A549 (cell line): ENCODE results near the gene CPZ. TPM values are rescaled to one million over a fixed set of nuclear protein-coding genes. Genes with fewer than 3 reads are reported as not detected.
"Not testable (repeated sequence)": the region's sequence is repeated elsewhere in the genome, so short reads cannot be mapped to it uniquely, and the experiment has no call there.

Experiments
- ATAC-seq, 2 experiments: fragments of 200-7000 bp in 1 of 2; fragments of >200 bp in 1 of 2; cut with Nextera tagmentation in 1 of 2; cut with Tn5 transposase in 1 of 2; 3 replicates each; pipeline versions ENCODE4 v1.8.0 to v1.9.1; 2018 to 2020; ENCODE audit warnings: mild to moderate bottlenecking in 1 of 2, moderate library complexity in 1 of 2
- CTCF ChIA-PET: fragments of 300-600 bp; sonication (Branson Sonifier 250); formaldehyde crosslinking; extraction: SDS; loops from one replicate; lab custom pipeline; 2021; ENCODE audit warnings: antibody characterized with exemption, inconsistent platforms; lab: Yijun Ruan, JAX
- POLR2A ChIA-PET: fragments of 350-600 bp; formaldehyde crosslinking; extraction: SDS; loops from one replicate; lab custom pipeline; 2021; ENCODE audit warnings: antibody characterized with exemption, inconsistent platforms; lab: Yijun Ruan, JAX
- DNase-seq, 2 experiments: peaks; one replicate each; pipeline versions ENCODE4 v3.0.0 to v3.0.0-alpha.2; 2011 to 2016; ENCODE audit warnings: low read depth in 1 of 2, low spot score in 1 of 2
- FAIRE-seq: peaks from 2 replicates; lab custom pipeline; 2011; peaks lifted over from hg19 to GRCh38; lab: Jason Lieb, UNC
- H3K27ac ChIP-seq, 2 experiments: fragments of >200 bp; sonication (Bioruptor Twin); formaldehyde crosslinking; 3 replicates each; pipeline ENCODE4 v1.5.1; 2016 to 2017
- H3K4me1 ChIP-seq: fragments of >200 bp; sonication (Bioruptor Twin); formaldehyde crosslinking; 3 replicates; pipeline ENCODE4 v1.6.1; 2016
- H3K4me2 ChIP-seq: fragments of >200 bp; sonication (Bioruptor Twin); formaldehyde crosslinking; 3 replicates; pipeline ENCODE4 v1.6.1; 2016
- H3K4me3 ChIP-seq: fragments of >200 bp; sonication (Bioruptor Twin); formaldehyde crosslinking; 3 replicates; pipeline ENCODE4 v1.5.1; 2016
- H3K9me3 ChIP-seq: fragments of >200 bp; sonication (Bioruptor Twin); formaldehyde crosslinking; 3 replicates; pipeline ENCODE4 v1.6.1; 2016
- CEBPB ChIP-seq, 2 experiments: fragments of >200 bp in 1 of 2; sonication (Bioruptor Twin) in 1 of 2; formaldehyde crosslinking in 1 of 2; IDR thresholded peaks; 2 replicates each; pipeline ENCODE4 v1.6.1; 2012 to 2016
- EHF ChIP-seq: fragments of 250-450 bp; sonication (Bioruptor Pico); IDR thresholded peaks from 2 replicates; pipeline ENCODE4 v1.5.0; 2020; ENCODE audit warnings: mild to moderate bottlenecking
- EHMT2 ChIP-seq: fragments of 200-600 bp; sonication (generic); IDR thresholded peaks from 2 replicates; pipeline ENCODE4 v1.6.1; 2016; ENCODE audit warnings: antibody characterized with exemption, low read depth, mild to moderate bottlenecking, moderate library complexity
- FOXS1 ChIP-seq: fragments of 250-450 bp; sonication (Bioruptor Pico); IDR thresholded peaks from 2 replicates; pipeline ENCODE4 v1.5.0; 2020; ENCODE audit warnings: mild to moderate bottlenecking, moderate library complexity
- HEYL ChIP-seq: fragments of 250-450 bp; sonication (Bioruptor Pico); IDR thresholded peaks from 2 replicates; pipeline ENCODE4 v1.8.0; 2021; ENCODE audit warnings: mild to moderate bottlenecking, moderate library complexity
- JUNB ChIP-seq: fragments of >200 bp; sonication (Bioruptor Twin); formaldehyde crosslinking; IDR thresholded peaks from 2 replicates; pipeline ENCODE4 v1.6.1; 2016
- ZFP36 ChIP-seq: fragments of 450-650 bp; IDR thresholded peaks from 2 replicates; pipeline ENCODE4 v1.6.1; 2014; ENCODE audit warnings: borderline replicate concordance; ENCODE audit not compliant: partially characterized antibody
- ZSCAN20 ChIP-seq: fragments of 250-450 bp; sonication (Bioruptor Pico); IDR thresholded peaks from 2 replicates; pipeline ENCODE4 v1.8.0; 2022; ENCODE audit warnings: mild to moderate bottlenecking, moderate library complexity
- WGBS: methylation state at CpG from one replicate; pipeline ENCODE4 v1.1.6; 2017; ENCODE audit errors: missing lambda C conversion rate; 5-methylcytosine and 5-hydroxymethylcytosine counted together
- polyA plus RNA-seq, 4 experiments: library from polyadenylated mRNA; depleted of rRNA in 3 of 4; stranded (reverse); fragments of >200 nt; fragmentation: RNase III in 1 of 4; extraction: RNeasy Plus Mini Kit Qiagen cat#74134 plus additional on column Dnase treatment in 1 of 4; gene quantifications; 2 replicates in 3 of 4; 3 replicates in 1 of 4; pipeline ENCODE4 v1.2.3, GENCODE V29; 2011 to 2017

CPZ gene
- polyA plus RNA-seq, 2 of the 4 experiments (the other 2 are of a cell fraction): 0.09 to 0.21 TPM

GRCh38 chr4:8618961-8619720 is 26.6 kb downstream of the CPZ start:
- H3K4me3 ChIP-seq: no peak overlapping the region
- H3K4me1 ChIP-seq: no peaks in the 10 kb centered on the region
- FAIRE-seq (no peak), DNase-seq (no peak), ATAC-seq (no peak)
- H3K27ac ChIP-seq: no peak overlapping the region
- H3K4me2 ChIP-seq: no peak overlapping the region
- CTCF ChIA-PET: interaction anchor here (1.0 to 1.6 kb wide), 3 partner anchors 8 to 19 kb away, joined by 3 to 4 read pairs (median 4); no protein-coding TSS in a partner anchor
- no peaks in the 10 kb centered on the region for H3K9me3 ChIP-seq
- TF ChIP-seq HEYL (CRISPR knock-in tag) (no peak), CEBPB (IDR thresholded peaks at IDR 0.05) (no peak), JUNB (no peak), FOXS1 (CRISPR knock-in tag) (no peak), EHMT2 (no peak), EHF (CRISPR knock-in tag) (no peak), ZSCAN20 (no peak), ZFP36 (no peak)
- POLR2A ChIA-PET: no interaction called here
- 63% methylated on average over 17 of the region's 28 CpGs for WGBS

- CTCF ChIA-PET, POLR2A ChIA-PET: not testable (repeated sequence)
- no CpG with 5 or more reads among the region's 14 CpGs for WGBS
These were observed 28.6 kb downstream of the CPZ start for GRCh38 chr4:8621135-8621534.

GRCh38 chr4:8624601-8625272 is 32.2 kb downstream of the CPZ start:
- H3K9me3 ChIP-seq, POLR2A ChIA-PET, CTCF ChIA-PET, H3K4me3 ChIP-seq, H3K4me1 ChIP-seq, FAIRE-seq, H3K27ac ChIP-seq, H3K4me2 ChIP-seq, DNase-seq: not testable (repeated sequence)
- no CpG with 5 or more reads among the region's 29 CpGs for WGBS
- peak; percentile 93 to 99 for ATAC-seq

More at GRCh38 chr4:8621135-8621534, 28.6 kb downstream of the CPZ start:
- H3K9me3 ChIP-seq, H3K4me1 ChIP-seq, H3K27ac ChIP-seq, H3K4me2 ChIP-seq, ATAC-seq, H3K4me3 ChIP-seq, FAIRE-seq, DNase-seq: not testable (repeated sequence)

- WGBS: no CpG with 5 or more reads among the region's 29 CpGs
- H3K27ac ChIP-seq, H3K4me2 ChIP-seq, H3K4me1 ChIP-seq, DNase-seq, H3K9me3 ChIP-seq, H3K4me3 ChIP-seq, POLR2A ChIA-PET, CTCF ChIA-PET, FAIRE-seq: not testable (repeated sequence)
- peak; percentile 93 to 98 for ATAC-seq
These were observed 37.8 kb downstream of the CPZ start for GRCh38 chr4:8630240-8630905.

GRCh38 chr4:8631896-8632295 is 39.3 kb downstream of the CPZ start:
- CTCF ChIA-PET, POLR2A ChIA-PET, DNase-seq, H3K4me2 ChIP-seq, ATAC-seq, FAIRE-seq, H3K9me3 ChIP-seq, H3K4me3 ChIP-seq, H3K27ac ChIP-seq, H3K4me1 ChIP-seq: not testable (repeated sequence)
- no CpG with 5 or more reads among the region's 6 CpGs for WGBS

- DNase-seq, FAIRE-seq, CTCF ChIA-PET, H3K9me3 ChIP-seq, H3K4me1 ChIP-seq, POLR2A ChIA-PET, H3K4me2 ChIP-seq, H3K27ac ChIP-seq, ATAC-seq, H3K4me3 ChIP-seq: not testable (repeated sequence)
- 58% methylated on average over 7 of the region's 11 CpGs for WGBS
These were observed 42.2 kb downstream of the CPZ start for GRCh38 chr4:8634773-8635172.

- POLR2A ChIA-PET, H3K4me3 ChIP-seq, H3K27ac ChIP-seq, CTCF ChIA-PET, DNase-seq, H3K4me2 ChIP-seq, H3K9me3 ChIP-seq, H3K4me1 ChIP-seq, FAIRE-seq: not testable (repeated sequence)
- peak; percentile 96 to 98 for ATAC-seq
- no CpG with 5 or more reads among the region's 29 CpGs for WGBS
These were observed 43.5 kb downstream of the CPZ start for GRCh38 chr4:8635897-8636554.
